Prostate gland (tissue), 2 donors: Measurements from ENCODE around the gene SLC11A1. TPM values are rescaled to one million over a fixed set of nuclear protein-coding genes. Genes with fewer than 3 reads are reported as not detected.

ENCODE experiments used
- DNase-seq: peaks from one replicate; pipeline ENCODE4 v3.0.0-alpha.2; 2019; ENCODE audit warnings: low spot score
- H3K27ac ChIP-seq, 2 donors: fragments of 200-600 bp; sonication (generic); 2 replicates each; pipeline ENCODE4 v1.5.1; 2017 to 2019
- H3K27me3 ChIP-seq: fragments of 200-600 bp; sonication (generic); replicated peaks from 2 replicates; pipeline ENCODE4 v1.5.1; 2019; ENCODE audit not compliant: insufficient read depth
- H3K36me3 ChIP-seq, 2 donors: fragments of 200-600 bp; sonication (generic); 1 replicate in 1 of 2; 2 replicates in 1 of 2; pipeline versions ENCODE4 v1.5.1 to v1.8.1; 2017 to 2019
- H3K4me1 ChIP-seq: fragments of 200-600 bp; sonication (generic); replicated peaks from 2 replicates; pipeline ENCODE4 v1.5.1; 2019
- H3K4me3 ChIP-seq, 2 donors: fragments of 200-600 bp; sonication (generic); 2 replicates each; pipeline ENCODE4 v1.5.1; 2017 to 2019
- H3K9me3 ChIP-seq: fragments of 200-600 bp; sonication (generic); 2 replicates; pipeline ENCODE4 v1.5.1; 2017
- CTCF ChIP-seq, 4 experiments: fragments of 200-600 bp in 2 of 4; fragments of 450-650 bp in 2 of 4; sonication (generic) in 2 of 4; IDR thresholded peaks; 1 replicate in 3 of 4; 2 replicates in 1 of 4; pipeline ENCODE4 v1.5.1; 2016 to 2019; ENCODE audit warnings: antibody characterized with exemption in 4 of 4, mild to moderate bottlenecking in 2 of 4, moderate library complexity in 2 of 4
- POLR2A ChIP-seq: fragments of 450-650 bp; IDR thresholded peaks from one replicate; pipeline ENCODE4 v1.6.1; 2016; ENCODE audit warnings: antibody characterized with exemption, mild to moderate bottlenecking
- POLR2AphosphoS5 ChIP-seq: sonication (generic); formaldehyde crosslinking; IDR thresholded peaks from one replicate; pipeline ENCODE4 v1.6.1; 2017; ENCODE audit warnings: antibody characterized with exemption
- WGBS: methylation state at CpG from one replicate; pipeline ENCODE4 v1.1.5; 2018; 5-methylcytosine and 5-hydroxymethylcytosine counted together
- intact Hi-C: fragments of 100-400 bp; cut with DNase I; formaldehyde crosslinking; loops from one replicate; pipeline ENCODE4 v1.14.2; 2022
- total RNA-seq, 2 donors: library from RNA; depleted of rRNA; stranded (reverse); fragments of >200 nt; gene quantifications; one replicate each; pipeline ENCODE4 v1.1.0, GENCODE V29; 2016

SLC11A1 gene
- total RNA-seq, 2 donors from 2014 or later, result 10.8 to 11.4 TPM

GRCh38 chr2:218429911-218430692 lies 48.0 kb downstream of the SLC11A1 start:
- DNase-seq, result no peak
- intact Hi-C loops, result no loop called here
- no peaks in the 10 kb centered on the region for H3K36me3 ChIP-seq
- H3K4me3 ChIP-seq, result no peak overlapping the region
- no peaks in the 10 kb centered on the region for H3K27me3 ChIP-seq
- no peak overlapping the region for H3K27ac ChIP-seq
- H3K9me3 ChIP-seq, result no peaks in the 10 kb centered on the region
- WGBS, result 73% methylated on average over 9 of the region's 9 CpGs
- TF ChIP-seq POLR2A (no peak), CTCF (IDR thresholded peaks at IDR 0.05) (no peak), POLR2AphosphoS5 (no peak)
- H3K4me1 ChIP-seq, result no peaks in the 10 kb centered on the region

- H3K9me3 ChIP-seq, result no peaks in the 10 kb centered on the region
- no peak for TF ChIP-seq POLR2AphosphoS5
- no peak for TF ChIP-seq POLR2A
- no peak for TF ChIP-seq CTCF (IDR thresholded peaks at IDR 0.05)
- H3K36me3 ChIP-seq, result no peaks in the 10 kb centered on the region
- no peak overlapping the region for H3K27ac ChIP-seq
- no peak for DNase-seq
- H3K4me3 ChIP-seq, result no peak overlapping the region
- WGBS, result 84% methylated on average over 11 of the region's 11 CpGs
- no peaks in the 10 kb centered on the region for H3K4me1 ChIP-seq
- intact Hi-C loops, result no loop called here
- no peaks in the 10 kb centered on the region for H3K27me3 ChIP-seq
These were observed 48.6 kb downstream of the SLC11A1 start for GRCh38 chr2:218430721-218431120.

- 89% methylated on average over 10 of the region's 10 CpGs for WGBS
- DNase-seq, result no peak
- no peak overlapping the region for H3K4me3 ChIP-seq
- no peaks in the 10 kb centered on the region for H3K36me3 ChIP-seq
- intact Hi-C loops, result no loop called here
- H3K4me1 ChIP-seq, result no peaks in the 10 kb centered on the region
- TF ChIP-seq POLR2A, result no peak
- TF ChIP-seq CTCF (IDR thresholded peaks at IDR 0.05), result no peak
- no peaks in the 10 kb centered on the region for H3K27me3 ChIP-seq
- no peak overlapping the region for H3K27ac ChIP-seq
- H3K9me3 ChIP-seq, result no peaks in the 10 kb centered on the region
These were observed 49.8 kb downstream of the SLC11A1 start for GRCh38 chr2:218431878-218432277.

- Histone ChIP-seq H3K4me1 (no peaks in the 10 kb centered on the region), H3K4me3 (no peak overlapping the region), H3K27me3 (no peaks in the 10 kb centered on the region), H3K27ac (no peak overlapping the region), H3K36me3 (no peaks in the 10 kb centered on the region), H3K9me3 (no peaks in the 10 kb centered on the region)
- DNase-seq, result no peak
- WGBS, result 93% methylated on average over 8 of the region's 8 CpGs
- TF ChIP-seq POLR2AphosphoS5, result no peak
- TF ChIP-seq CTCF (IDR thresholded peaks at IDR 0.05), result no peak
- TF ChIP-seq POLR2A, result no peak
- intact Hi-C loops, result no loop called here
These were observed 50.7 kb downstream of the SLC11A1 start for GRCh38 chr2:218432676-218433365.

GRCh38 chr2:218434456-218434855 lies 52.4 kb downstream of the SLC11A1 start:
- no peak for DNase-seq
- Histone ChIP-seq H3K4me1 (no peaks in the 10 kb centered on the region), H3K9me3 (no peaks in the 10 kb centered on the region), H3K27me3 (no peaks in the 10 kb centered on the region), H3K36me3 (no peaks in the 10 kb centered on the region), H3K27ac (no peak overlapping the region), H3K4me3 (no peak overlapping the region)
- TF ChIP-seq POLR2AphosphoS5, result no peak
- no peak for TF ChIP-seq POLR2A
- TF ChIP-seq CTCF (IDR thresholded peaks at IDR 0.05), result no peak
- intact Hi-C loops, result no loop called here
- 85% methylated on average over 9 of the region's 9 CpGs for WGBS
